Stimulated activated CD4-positive, alpha-beta T cell treated with anti-CD3 and anti-CD28 coated beads, Interleukin-4, amount 100 ng/mL, for 48 hours (primary cell): ENCODE results near the gene PACS2.

Source experiments
- DNase-seq, 2 donors: peaks; one replicate each; pipeline ENCODE4 v3.0.0-alpha.2; 2020; ENCODE audit warnings: low read depth in 2 of 2

The PACS2 gene

DNA sequence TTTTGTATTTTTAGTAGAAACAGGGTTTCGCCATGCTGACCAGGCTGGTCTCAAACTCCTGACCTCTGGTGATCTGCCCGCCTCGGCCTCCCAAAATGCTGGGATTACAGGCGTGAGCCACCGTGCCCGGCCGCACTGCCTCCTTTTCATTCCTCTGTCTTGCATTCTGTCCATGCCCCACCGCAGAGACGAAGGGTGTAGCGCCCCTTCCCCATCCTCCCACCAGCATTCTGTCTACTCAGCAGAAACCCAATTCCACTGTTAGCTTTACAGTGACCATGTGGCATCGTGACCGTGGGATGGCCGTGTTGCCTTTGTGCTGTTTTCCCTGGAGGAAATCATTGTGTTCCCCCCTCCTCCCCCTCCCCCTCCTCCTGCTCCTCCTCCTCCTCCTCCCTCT is 94.0 kb downstream of the PACS2 start:
- DNase-seq, result no peak

DNA sequence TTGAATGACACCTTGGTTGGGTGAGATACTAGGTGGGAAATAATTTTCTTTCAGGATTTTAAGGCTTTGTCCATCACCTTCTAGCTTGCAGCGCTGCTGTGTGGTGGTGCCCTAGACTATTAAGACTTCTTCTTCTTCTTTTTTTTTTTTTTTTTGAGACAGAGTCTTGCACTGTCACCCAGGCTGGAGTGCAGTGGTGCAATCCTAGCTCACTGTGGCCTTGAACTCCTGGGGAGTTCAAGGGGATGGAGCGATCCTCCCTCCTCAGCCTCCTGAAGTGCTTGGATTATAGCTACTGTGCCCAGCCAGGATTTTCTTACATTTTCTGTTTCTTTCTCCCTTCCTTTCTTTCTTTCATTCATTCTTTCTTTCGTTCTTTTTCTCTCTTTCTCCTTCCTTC is 94.8 kb downstream of the PACS2 start:
- no peak for DNase-seq

DNA sequence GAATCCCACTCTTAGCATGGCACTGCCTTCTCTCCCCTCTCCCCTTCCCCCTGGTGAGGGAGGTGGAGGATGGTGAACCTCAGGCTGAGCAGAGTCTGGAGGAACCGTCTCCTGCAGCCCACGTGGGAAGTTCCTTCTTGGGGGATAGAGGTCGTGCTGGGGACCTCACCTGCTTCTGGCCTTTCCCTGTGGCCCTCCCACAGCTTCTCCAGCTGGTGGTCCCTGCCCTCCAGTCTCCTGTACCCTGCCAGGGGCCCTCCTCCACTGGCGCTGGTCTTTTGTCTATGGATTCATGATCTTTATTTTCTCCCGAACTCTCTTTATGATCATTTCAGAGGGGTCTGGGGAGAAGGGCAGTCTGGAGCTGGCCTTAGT is 96.1 kb downstream of the PACS2 start:
- no peak for DNase-seq

DNA sequence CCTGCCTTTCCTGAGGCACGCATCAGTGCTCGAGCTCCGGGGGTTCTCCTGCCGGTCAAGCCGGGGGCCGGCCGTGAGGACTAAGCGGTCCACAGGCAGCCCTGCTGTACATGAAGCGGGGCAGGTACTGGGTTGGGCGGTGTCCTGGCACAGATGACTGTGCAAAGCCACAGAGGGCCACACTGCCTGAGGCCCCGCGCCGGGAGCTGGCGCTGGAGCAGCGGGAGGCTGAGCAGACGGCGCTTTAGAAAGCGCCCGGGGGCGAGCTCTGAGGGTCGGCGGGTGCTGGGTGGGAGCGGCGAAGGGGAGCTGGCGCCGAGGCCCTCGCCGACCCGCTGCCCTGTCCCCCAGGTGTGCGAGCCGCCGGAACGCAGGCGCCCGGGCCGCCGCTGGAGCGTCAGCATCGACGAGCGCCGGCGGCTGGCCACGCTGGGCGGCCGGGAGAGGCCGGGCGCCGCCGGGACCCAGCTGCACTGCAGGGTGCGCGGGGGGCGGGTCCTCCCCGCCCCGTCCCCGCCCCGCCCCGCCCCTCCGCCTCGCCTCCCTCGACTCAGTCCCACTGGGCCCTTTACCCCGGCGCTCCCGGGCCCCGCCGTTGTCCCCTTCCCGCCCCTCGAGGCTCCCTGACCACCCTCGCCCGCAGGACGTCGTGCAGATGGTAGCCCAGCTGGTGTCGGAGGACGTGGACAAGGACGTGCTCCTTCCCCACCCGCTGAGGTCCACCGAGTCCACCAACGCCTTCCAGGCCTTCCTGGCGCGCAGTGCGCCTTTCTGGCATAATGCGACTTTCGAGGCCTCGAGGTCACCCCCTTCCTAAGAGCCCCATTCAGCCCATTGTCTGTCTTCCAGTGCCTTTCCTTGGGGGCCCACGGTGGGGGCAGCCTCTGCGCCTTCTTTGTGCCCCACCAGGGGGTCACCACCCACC is 96.7 kb downstream of the PACS2 start:
- DNase-seq, result no peak

DNA sequence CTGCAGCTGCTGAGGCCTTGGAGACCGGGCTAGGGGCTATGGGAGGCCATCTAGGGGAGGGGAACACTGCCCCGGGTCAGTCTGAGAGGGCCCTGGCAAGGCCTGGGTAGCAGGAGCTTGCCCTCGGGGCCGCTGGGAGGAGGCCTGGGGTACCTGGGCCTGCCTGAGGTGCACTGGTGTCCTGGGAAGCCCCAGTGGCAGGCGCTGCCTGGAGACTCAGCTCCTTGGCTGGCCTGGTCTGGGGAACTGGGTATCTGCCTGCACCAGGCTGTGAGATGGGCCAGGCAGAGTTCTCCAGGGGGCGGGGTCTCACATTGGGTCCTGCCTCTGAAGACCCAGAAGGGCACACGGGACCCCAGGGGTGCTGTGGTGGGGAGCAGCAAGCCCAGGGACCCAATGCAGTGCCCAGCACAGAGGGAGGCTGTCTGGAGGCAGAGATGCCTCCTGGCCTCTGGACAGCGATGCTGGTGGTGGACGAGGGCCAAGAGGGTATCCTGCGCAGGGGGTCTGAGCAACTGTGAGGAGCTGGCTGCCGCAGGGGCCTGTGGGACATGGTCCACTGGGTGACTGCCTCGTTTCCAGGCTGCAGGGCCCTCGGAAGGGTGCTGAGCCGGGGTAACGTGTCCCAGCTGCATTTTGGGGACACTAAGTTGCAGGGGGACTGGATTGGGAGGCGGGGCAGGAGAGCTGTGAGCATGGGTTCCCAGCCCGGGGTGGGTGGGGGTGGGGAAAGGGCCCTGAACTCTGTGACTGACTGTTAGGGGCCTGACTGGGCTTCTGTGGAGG is 97.6 kb downstream of the PACS2 start:
- DNase-seq, result no peak

DNA sequence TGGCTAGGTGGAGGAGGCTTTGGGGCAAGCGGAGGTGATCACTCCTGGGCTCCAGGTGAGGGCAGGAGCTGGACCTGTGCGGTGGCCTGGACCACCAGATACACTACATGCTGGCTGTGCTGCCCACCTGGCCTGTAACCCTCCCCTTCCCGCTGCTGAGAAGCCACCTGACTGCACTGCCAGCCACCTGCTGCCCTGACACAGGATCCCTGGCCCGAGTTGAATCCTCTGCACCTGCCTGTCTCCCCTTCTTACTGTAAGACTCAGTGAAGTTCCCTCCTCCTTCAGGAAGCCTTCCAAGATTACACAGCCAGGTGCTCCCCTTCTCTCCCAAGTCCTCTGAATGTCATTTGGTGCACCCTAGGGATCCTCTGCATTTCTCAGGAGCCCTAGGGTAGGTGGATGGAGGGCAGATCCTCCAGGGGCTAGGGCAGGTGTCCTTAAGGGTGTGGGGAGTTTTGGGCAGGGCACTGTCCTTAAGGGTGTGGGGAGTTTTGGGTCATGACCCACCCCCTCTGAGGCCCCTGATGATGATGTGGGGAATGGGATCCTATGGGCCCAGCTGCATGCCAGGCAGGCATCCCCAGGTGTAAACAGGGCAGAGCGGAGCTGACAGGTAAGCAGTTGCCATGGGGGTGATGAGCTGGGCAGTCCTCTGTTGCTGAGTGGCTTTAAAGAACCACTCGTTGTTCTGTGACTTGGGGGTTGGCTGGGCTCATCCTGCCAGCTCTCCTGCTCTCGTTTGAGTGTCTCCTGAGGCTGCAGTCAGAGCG is 98.4 kb downstream of the PACS2 start:
- DNase-seq, result no peak

DNA sequence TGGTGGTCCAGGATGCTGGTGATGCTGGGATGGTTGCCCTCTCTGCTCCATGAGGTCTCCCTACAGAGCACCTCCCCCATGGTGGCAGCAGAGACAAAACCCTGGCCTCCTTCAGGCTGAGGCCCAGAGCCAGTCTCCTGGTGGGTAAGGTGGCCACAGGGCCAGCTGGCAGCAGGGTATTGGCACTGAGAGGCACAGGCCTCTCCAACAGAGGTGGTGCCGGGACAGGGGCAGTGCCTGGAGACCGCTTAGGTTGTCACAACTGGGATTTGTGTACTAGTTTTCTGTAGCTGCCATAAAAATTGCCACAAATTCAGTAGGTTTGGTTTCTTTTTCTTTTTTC is 99.0 kb downstream of the PACS2 start:
- DNase-seq, result no peak

DNA sequence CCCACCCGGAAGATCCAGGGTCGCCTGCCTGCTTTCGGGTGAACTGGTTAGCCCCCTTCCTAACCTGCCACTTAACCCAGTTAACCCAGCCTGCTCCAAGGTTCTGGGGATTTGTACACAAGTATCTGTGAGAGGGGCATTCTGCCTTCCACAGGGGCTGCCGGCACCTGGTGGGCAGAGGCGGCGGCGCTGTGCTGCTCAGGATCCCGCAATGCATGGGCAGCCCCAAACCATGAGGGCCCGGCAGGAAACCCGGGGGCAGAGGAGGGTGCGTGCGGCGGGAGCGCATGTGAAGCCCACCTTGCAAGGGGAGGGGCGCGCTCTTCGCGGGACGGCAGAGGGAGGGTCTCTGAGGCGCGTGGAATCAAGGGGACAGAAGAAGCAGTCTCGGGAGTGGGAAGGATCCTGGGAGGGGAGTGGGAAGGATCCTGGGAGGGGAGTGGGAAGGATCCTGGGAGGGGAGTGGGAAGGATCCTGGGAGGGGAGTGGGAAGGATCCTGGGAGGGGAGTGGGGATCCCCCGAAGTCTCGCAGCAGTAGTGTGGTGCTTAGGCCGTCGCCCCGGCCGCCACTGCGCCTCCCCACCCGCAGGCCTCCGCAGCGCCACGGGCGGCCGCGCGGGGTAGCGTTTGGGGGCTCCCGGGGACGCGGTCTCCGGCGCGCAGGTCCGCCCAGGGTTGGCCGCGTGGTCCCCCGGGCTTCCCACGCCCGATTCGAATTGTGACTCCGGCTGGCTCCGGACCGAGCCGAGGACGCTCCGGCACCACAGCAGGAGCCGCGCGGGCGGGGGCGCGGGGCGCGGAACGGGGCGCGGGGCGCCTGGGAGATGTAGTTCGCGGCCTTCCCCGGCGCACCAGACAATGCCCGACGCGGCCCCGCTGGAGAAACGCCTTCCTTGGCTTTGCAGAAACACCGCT is 100.2 kb downstream of the PACS2 start:
- DNase-seq, result peak; percentile 62

DNA sequence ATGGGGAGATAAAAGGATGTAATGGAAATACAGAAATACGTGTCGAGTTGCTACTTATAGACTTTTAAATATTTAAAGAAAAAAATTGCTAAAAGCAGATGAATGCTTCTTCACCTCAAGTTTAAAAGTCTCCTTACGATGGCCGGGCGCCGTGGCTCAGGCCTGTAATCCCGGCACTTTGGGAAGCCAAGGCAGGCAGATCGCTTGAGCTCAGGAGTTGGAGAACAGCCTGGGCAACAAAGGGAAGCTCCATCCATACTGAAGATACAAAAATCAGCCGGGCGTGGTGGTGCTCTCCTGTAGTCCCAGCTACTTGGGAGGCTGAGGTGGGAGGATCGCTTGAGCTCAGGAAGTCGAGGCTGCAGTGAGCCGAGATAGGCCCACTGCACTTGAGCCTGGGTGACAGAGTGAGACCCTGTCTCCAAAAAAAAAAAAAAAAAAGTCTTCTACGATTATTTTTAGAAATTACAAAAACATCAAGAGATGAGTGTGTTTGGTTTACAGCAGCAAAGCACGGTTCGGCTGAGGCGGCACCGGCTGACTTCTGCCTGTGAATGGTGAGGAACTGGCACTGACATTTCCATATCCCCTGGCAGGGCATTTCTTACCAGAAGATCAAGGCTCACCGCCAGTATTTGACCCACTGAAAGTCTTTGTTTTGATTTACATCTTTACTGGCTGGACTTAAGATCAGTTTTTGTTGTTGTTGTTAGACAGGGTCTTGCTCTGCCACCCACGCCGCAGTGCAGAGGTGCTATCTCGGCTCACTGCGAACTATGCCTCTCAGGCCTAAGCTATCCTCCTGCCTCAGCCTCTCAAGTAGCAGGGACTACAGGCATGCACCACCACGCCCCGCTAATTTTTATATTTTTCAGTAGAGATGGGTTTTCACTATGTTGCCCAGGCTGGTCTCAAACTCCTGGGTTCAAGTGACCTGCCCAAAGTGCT is 101.2 kb downstream of the PACS2 start:
- DNase-seq, result no peak

DNA sequence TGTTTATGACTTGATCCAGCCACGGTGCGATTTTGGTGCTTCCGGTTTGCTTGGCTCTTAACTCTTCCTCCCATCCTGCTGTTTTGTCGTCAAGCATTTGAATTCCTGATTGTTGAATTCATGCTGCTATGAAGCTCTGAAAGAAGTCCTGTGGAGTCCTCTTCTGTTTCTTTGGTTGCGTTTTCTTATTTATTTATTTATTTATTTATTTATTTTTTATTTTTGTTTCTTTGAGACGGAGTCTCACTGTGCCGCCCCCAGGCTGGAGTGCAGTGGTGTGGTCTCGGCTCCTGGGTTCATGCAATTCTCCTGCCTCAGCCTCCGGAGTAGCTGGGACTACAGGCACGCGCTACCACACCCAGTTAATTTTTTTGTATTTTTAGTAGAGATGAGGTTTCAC is 102.1 kb downstream of the PACS2 start:
- no peak for DNase-seq

DNA sequence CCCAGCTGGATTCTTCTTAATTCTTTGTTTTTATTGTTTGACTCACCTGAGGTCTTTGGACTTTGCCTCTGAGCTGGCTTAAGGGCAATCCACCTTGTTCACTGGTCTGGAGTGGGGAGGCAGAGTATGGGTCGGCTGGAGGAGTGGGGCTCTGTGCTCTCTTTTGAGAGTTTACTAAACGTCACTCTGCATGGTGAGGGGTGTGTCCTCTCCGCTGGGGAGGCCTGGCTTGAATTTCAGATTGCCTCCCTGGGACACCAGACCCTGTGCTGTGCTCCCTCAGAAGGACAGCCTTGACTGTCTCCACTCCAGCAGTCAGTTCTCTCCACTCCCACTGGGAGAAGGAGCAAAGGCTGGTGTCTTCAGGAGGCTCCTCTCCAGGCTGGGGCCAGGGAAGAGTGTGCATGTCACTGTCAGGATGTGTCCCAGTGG is 103.2 kb downstream of the PACS2 start:
- no peak for DNase-seq

DNA sequence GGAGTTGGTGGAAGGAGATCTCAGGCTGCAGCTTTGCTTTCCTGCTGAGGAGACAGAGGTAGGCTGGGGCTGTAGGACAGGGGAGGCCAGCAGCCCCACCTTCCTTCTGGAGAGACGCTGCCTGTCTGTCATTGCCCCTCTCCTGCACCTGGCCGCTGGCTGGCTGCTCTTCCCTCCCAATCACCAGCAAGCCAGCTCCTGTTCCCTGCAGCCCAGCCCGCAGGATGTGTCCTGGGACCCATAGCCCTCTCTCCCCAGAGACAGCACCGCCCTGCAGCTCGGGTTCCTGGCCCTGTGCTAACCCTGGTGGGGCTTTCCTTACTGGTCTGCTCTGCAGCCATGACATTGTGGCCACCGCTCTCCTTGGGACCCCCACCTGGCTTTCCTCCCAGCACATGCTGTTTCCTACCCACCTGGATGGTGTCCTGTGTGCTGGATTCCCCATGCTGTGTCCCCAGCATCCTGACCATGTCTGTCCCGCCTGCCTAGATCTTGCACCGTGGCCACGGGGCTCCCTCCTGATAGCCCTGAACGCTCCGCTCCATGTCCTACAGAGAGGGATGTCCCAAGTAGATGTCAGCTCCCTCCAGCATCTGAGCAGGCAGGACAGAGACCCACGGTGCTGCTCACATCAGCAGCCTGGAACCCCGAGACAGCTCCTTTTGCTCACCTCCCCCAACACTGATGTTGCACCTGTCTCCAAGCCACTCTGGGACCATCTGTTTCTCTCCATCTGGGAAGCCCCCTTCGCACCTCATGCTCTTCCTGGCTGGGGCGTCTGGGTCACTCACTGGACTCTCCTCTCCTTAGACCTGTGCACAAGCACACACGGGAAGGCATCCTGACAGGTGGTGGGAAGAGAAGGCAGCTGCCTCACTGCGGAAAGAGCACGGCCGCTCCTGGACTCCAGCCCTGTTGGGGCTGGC is 104.0 kb downstream of the PACS2 start:
- no peak for DNase-seq

DNA sequence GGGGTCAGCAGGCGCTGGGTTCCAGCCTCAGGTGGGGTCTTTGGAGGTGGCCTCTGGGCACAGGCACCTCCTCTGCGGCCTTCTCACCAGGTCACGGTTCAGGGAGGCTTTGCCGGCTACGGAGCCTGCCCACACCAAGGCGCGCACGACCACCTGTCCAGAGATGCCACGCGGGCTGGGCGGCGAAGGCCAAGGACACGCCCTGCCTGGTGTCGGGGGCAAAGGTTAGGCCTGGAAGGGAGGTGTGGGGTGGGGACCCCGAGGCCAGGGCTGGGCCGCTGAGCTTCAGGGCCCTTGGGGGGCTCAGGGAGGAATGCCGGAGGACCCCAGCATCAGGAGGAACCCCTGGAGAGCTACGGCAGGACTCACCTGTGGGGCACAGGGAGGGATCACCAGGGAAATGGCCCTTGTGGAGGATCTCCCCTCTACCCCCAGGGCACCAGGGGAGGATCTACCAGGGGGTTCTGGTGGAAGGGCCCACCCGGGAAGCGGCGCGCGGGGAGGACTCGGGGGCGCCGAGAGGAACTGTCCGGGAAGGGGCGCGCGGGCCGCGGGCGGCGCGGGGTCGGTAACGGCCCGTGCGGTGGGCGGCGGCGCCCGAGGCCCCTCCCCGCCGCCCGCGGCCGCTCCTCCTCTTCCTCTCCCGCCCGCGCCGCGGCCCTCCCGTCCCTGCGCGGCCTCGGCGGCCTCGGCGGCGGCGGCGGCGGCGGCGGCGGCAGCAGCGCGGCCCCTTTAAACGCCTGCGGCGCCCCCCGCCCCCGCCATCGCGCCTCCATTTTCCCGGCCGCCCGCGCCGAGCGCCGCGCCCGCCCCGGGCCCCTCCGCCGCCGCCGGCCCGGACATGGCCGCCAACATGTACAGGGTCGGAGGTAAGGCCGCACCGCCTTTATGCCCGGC is 104.9 kb downstream of the PACS2 start, which contains the start of gene MTA1:
TSS of gene MTA1 (plus strand) at position 633 of the 897 bp plus-strand sequence. CDS start at position 842, 209 bp downstream.
- DNase-seq, result peak in 1 of 2 donors; percentile 32

DNA sequence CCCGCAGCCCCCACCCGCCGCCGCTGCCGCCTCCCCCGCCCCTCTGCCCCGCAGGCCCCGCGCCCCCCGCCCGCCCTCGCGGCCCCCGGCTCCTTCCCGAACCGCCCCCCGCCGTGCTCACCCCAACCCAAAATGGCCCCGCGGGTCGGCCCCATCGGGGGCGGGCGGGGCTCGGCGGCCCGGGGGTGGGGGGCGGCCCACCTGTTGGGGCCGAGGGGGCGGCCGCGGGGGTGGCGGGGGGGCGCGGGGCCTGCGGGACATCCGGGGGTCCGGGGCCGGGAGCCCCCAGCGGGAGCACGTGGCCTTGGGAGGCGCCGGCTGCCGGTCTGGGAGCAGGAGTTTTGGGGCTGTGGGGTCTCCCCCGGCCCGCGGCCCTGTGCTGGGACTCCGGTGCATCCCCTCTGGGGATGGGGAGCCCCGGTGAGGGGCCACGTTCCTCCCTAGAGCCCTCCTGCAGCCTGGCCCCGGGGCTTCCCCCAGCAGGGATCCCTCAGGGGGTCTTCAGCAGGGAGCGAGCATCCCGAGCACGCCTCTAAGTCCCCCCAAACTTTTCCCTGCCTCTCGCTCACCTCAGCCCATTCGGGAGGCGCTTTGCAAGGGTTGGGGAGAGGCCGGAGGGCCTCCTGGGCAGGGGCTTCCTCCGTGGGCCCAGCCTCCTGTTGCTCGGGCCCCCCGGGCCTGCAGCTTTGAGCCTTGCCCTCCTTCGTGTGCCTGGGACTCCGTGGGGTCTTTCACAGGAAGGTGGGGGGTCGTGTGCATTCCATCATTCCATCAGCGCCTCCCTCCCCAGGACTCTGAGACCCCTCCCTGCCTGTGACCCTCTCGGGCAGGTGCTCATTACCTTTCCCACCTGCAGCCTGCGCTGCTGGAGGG is 105.8 kb downstream of the PACS2 start:
- DNase-seq, result no peak

DNA sequence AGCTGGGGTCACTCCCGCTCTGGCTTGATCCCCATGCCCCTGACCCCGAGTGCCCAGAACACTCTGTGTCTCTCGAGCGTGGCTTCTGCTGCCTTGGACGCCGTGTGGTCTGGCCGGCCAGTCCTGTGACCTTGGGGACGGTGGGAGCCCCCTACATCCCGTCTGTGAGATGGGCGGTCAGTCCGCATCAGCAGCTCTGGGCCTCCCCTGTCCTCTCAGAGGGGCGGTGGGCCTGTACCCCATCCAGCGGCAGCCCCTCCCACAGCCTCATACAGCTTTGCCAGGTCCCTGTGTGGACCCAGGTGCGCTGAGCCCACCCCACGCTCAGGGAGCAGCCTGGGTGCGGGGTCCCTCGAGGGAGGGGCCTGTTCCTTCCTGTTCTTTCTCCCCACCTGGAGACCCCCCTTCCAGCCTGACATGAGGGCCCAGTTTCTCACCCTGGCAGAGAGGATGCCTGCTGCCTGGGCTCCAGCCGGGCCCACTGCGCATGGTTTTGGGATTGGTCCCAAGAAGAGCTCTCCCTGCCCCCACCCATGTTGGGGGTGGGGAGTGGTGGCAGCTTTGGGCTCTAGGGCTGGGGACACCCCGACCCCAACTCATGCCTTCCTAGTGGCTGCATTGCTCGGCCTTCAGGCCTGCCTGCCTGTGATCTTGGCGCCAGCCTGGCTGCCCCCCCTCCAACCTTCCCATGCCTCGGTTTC is 106.6 kb downstream of the PACS2 start:
- no peak for DNase-seq
